NCI-H2107 treated with DMSO at 0.1 percent for 48 hours (cell line): Measurements from ENCODE around the gene TMEM87A.

ENCODE experiments used
- DNase-seq: peaks from one replicate; lab custom pipeline; 2025; ENCODE audit not compliant: unreplicated experiment; lab: John Stamatoyannopoulos, UW

The TMEM87A gene

DNA sequence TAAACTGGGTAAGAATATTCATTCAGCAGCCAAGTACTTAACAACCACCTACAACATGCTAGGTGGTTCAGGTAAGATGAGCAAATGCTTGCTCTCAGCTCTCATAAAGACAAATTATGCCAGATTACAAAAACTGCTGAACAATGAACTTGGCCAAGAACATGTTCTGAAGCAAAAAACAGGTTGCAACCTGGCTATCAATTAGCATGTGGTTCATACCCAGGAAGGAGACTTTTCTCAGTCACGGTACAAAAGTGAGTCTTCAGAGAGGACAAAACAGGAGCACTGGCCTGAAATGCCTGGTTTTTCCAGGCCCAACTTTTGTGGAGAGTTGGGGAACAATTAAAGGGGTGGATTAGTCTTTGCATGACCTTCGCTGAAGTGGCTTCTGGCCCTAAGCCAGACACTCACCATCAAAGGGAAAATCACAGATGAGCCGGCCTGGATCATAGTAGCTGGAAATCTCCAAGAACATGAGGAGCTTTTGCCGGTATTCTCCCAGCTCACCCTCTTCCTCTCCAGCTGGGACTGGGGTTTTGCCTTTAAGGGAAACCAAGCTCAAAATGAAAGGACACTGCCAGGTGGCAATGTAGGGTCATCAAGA is 109.2 kb downstream of the TMEM87A start:
- DNase-seq = no peak

DNA sequence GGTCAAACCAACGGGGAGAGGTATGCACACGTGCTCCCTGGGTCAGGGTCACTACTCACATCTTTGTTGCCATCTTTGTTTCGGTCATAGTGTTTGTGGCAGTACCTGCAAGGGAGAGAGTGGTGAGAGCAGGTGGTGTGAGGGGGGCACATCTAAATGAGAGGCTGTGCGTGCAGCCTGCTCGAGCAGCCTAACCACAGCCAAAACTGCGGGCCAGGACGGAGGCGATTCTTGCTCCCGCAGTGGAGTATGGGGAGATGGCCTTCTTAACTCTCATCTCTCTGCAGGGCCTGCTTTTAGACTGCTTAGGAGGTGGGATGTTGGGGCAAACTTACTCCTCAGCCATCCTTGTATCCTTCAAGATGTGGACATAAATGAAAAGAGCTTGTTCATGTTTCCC is 109.9 kb downstream of the TMEM87A start:
- DNase-seq = no peak
